CD4-positive, alpha-beta T cell (primary cell): ENCODE results near the gene ANKDD1A. TPM values are rescaled to one million over a fixed set of nuclear protein-coding genes. Genes with fewer than 3 reads are reported as not detected.

ENCODE experiments used
- ATAC-seq: fragments of 200-7000 bp; cut with Tn5 transposase; one replicate; pipeline ENCODE4 v1.10.0; 2022; ENCODE audit warnings: mild to moderate bottlenecking; ENCODE audit not compliant: poor library complexity
- CTCF ChIA-PET: fragments of 350-600 bp; sonication (Branson Sonifier 250); formaldehyde crosslinking; loops from one replicate; lab custom pipeline; 2021; ENCODE audit warnings: antibody characterized with exemption, inconsistent platforms; lab: Charles Lee
- POLR2A ChIA-PET: fragments of 350-600 bp; sonication (Branson Sonifier 250); formaldehyde crosslinking; loops from one replicate; lab custom pipeline; 2021; ENCODE audit warnings: antibody characterized with exemption, inconsistent platforms; lab: Charles Lee
- DNase-seq, 14 experiments: peaks; one replicate each; pipeline ENCODE4 v3.0.0-alpha.2; 2013 to 2020; ENCODE audit warnings: mixed read lengths in 2 of 14
- H3K27ac ChIP-seq, 2 donors: one replicate each; pipeline versions ENCODE4 v1.5.1 to v1.7.0; 2013; ENCODE audit warnings: low read length in 2 of 2, low read depth in 1 of 2, mild to moderate bottlenecking in 1 of 2
- H3K27me3 ChIP-seq, 2 experiments: 1 replicate in 1 of 2; 2 replicates in 1 of 2; pipeline versions ENCODE4 v1.6.1 to v1.7.0; 2013; ENCODE audit warnings: low read length in 2 of 2, control low read depth in 1 of 2, mild to moderate bottlenecking in 1 of 2, moderate library complexity in 1 of 2; ENCODE audit not compliant: insufficient read depth in 2 of 2, control insufficient read depth in 1 of 2
- H3K36me3 ChIP-seq: one replicate; pipeline ENCODE4 v1.6.1; 2013; ENCODE audit warnings: low read length, control low read depth; ENCODE audit not compliant: insufficient read depth
- H3K4me1 ChIP-seq: one replicate; pipeline ENCODE4 v1.6.1; 2013; ENCODE audit warnings: low read length, control low read depth; ENCODE audit not compliant: insufficient read depth
- H3K4me3 ChIP-seq: one replicate; pipeline ENCODE4 v1.5.1; 2013; ENCODE audit warnings: mild to moderate bottlenecking, low read length, moderate library complexity
- H3K9me3 ChIP-seq, 2 experiments: 1 replicate in 1 of 2; 2 replicates in 1 of 2; pipeline versions ENCODE4 v1.6.1 to v1.7.0; 2013; ENCODE audit warnings: low read length in 2 of 2, mild to moderate bottlenecking in 2 of 2, control low read depth in 1 of 2, moderate library complexity in 1 of 2; ENCODE audit not compliant: control insufficient read depth in 1 of 2, insufficient read depth in 1 of 2
- H3K27ac Mint-ChIP-seq: one replicate; pipeline ENCODE4 v1.8.0; 2020; ENCODE audit warnings: mixed read lengths
- H3K27me3 Mint-ChIP-seq: one replicate; pipeline ENCODE4 v1.8.0; 2021; ENCODE audit warnings: mixed read lengths
- H3K36me3 Mint-ChIP-seq: one replicate; pipeline ENCODE4 v1.8.0; 2021; ENCODE audit warnings: low read depth, mixed read lengths
- H3K4me1 Mint-ChIP-seq: one replicate; pipeline ENCODE4 v1.8.0; 2021; ENCODE audit warnings: low read depth, mixed read lengths
- H3K4me3 Mint-ChIP-seq: one replicate; pipeline ENCODE4 v1.8.0; 2020; ENCODE audit warnings: mild to moderate bottlenecking, mixed read lengths
- H3K9me3 Mint-ChIP-seq: one replicate; pipeline ENCODE4 v1.8.0; 2020; ENCODE audit warnings: mixed read lengths
- intact Hi-C, 2 experiments: fragments of 100-400 bp; cut with DNase I in 1 of 2; cut with micrococcal nuclease in 1 of 2; formaldehyde crosslinking; loops; one replicate each; pipeline versions ENCODE4 v1.15.1 to v1.9.0; 2023 to 2025; cut with DNase I, micrococcal nuclease
- total RNA-seq, 174 experiments: library from RNA in 2 of 174; stranded (reverse) in 2 of 174; gene quantifications; one replicate each; pipeline ENCODE4 v1.2.3 and lab custom pipeline; 2021 to 2026
- TF ChIP-seq, protein P1 (sequence below): fragments of 200-600 bp; IDR thresholded peaks from one replicate; pipeline ENCODE4 v1.8.0; 2022; ENCODE audit warnings: antibody characterized with exemption, mild to moderate bottlenecking

ANKDD1A gene
- total RNA-seq, 2 experiments from 2014 or later = 0.95 to 1.9 TPM

DNA sequence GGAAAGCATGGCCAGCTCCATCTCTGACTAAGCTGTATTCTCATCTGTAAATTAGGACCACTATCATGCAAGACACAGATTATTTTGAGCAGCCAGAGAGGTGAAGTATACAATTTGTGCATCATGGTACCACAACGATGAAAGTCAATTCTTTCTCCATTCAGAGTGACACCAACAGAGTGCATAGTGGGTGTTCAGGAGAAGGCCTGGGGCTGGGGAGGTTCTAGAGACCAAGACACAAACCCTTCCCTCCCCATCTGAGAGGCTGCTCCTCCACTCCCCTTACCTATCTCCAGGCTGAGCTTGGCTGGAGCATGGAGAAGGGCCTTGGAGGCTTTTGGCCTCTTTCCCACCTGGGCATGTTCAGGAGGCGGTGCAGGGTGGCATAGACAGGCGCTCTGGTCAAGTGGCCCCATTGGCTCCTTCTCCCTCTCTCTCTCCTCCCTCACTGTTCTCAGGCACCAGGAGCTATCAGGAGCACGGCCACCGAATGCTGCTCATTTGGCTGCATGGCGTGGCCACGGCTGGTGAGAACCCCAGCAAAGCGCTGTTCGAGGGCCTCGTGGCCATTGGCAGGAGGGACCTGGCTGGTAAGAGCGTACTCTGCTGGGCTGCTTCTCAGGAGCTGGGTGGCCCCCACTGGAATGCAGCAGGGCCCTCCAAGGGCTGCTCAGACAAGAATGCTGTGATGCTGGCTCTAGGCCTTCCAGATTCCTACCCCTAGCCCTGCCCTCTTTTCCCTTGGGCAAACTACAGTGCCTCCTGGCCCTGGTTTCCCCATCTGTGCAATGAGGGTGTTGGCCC is 37.9 kb downstream of the ANKDD1A start:
- Histone ChIP-seq H3K4me3 (no peak overlapping the region), H3K9me3 (no peaks in the 10 kb centered on the region), H3K27me3 (no peaks in the 10 kb centered on the region), H3K27ac (no peak overlapping the region), H3K4me1 (no peaks in the 10 kb centered on the region), H3K36me3 (no peaks in the 10 kb centered on the region)
- TF ChIP-seq, protein P1, sequence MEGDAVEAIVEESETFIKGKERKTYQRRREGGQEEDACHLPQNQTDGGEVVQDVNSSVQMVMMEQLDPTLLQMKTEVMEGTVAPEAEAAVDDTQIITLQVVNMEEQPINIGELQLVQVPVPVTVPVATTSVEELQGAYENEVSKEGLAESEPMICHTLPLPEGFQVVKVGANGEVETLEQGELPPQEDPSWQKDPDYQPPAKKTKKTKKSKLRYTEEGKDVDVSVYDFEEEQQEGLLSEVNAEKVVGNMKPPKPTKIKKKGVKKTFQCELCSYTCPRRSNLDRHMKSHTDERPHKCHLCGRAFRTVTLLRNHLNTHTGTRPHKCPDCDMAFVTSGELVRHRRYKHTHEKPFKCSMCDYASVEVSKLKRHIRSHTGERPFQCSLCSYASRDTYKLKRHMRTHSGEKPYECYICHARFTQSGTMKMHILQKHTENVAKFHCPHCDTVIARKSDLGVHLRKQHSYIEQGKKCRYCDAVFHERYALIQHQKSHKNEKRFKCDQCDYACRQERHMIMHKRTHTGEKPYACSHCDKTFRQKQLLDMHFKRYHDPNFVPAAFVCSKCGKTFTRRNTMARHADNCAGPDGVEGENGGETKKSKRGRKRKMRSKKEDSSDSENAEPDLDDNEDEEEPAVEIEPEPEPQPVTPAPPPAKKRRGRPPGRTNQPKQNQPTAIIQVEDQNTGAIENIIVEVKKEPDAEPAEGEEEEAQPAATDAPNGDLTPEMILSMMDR = no peak
- ATAC-seq (no peak), DNase-seq (no peak)
- intact Hi-C loops = no loop called here
- H3K27me3 Mint-ChIP-seq = no peaks in the 10 kb centered on the region
- H3K4me1 Mint-ChIP-seq = peaks cover 4% of the 10 kb centered on the region
- no peak overlapping the region for H3K4me3 Mint-ChIP-seq
- peak overlapping the region; percentile 71 for H3K27ac Mint-ChIP-seq
- ChIA-PET CTCF (no interaction called here), POLR2A (no interaction called here)
- no peaks in the 10 kb centered on the region for H3K9me3 Mint-ChIP-seq
- H3K36me3 Mint-ChIP-seq = no peaks in the 10 kb centered on the region

DNA sequence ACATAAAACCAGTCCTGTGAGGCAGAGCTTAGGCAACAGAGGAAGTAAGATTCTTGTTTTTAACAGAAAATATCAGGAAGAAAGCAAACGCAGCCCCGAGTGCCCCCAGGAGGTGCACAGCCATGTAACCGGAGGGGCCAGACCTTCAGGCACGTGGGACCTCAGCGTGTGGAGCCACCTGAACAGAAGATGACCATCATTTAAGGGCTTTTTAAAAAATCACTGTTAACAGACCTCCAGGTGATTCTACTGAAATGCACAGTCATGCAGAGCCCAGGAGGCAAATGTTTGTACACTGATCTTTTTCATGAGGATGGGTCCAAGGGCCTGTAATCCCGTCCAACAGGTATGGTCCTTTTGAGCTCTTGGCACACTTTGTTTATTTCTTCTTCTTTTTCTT is 39.2 kb downstream of the ANKDD1A start:
- Histone ChIP-seq H3K27me3 (no peaks in the 10 kb centered on the region), H3K9me3 (no peaks in the 10 kb centered on the region), H3K4me1 (no peaks in the 10 kb centered on the region), H3K36me3 (peaks cover 7% of the 10 kb centered on the region), H3K4me3 (no peak overlapping the region), H3K27ac (no peak overlapping the region)
- POLR2A ChIA-PET = no interaction called here
- TF ChIP-seq, protein P1 = no peak
- Mint-ChIP-seq H3K4me3 (no peak overlapping the region), H3K4me1 (peaks cover 4% of the 10 kb centered on the region), H3K27me3 (no peaks in the 10 kb centered on the region), H3K36me3 (peaks cover 4% of the 10 kb centered on the region), H3K27ac (peak overlapping the region; percentile 71), H3K9me3 (no peaks in the 10 kb centered on the region)
- DNase-seq (no peak), ATAC-seq (no peak)
- intact Hi-C loops = no loop called here
- CTCF ChIA-PET = no interaction called here

DNA sequence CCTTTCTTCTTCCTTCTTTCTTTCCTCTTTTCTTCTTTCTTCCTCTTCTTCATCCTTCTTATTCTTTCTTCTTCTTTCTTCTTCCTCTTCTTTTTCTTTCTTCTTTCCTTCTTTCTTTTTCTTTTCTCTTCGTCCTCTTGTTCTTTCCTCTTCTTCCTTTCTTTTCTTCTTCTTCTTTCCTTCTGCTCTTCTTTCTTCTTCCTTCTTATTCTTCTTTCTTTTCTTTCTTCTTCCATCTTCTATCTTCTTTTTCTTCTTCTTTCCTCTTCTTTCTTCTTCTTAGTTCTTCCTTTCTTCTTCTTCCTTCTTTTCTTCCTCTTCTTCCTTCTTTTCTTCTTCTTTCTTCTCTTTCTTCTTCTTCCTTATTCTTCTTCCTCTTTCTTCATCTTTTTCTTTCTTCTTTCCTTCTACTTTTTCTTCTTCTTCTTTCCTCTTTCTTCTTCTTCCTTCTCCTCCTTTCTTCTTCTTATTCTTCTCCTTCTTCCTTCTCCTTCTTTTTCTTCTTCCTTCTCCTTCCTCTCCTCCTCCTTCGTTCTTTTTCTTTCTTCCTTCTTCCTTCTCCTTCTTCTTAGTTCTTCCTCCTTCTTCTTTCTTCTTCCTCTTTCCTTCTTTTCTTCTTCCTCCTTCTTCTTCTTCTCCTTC is 40.2 kb downstream of the ANKDD1A start:
- Mint-ChIP-seq H3K27ac (peak overlapping the region; percentile 44), H3K36me3 (peaks cover 10% of the 10 kb centered on the region), H3K4me3 (no peak overlapping the region), H3K4me1 (peaks cover 4% of the 10 kb centered on the region), H3K9me3 (no peaks in the 10 kb centered on the region), H3K27me3 (no peaks in the 10 kb centered on the region)
- Histone ChIP-seq H3K9me3 (no peaks in the 10 kb centered on the region), H3K27ac (no peak overlapping the region), H3K36me3 (peaks cover 11% of the 10 kb centered on the region), H3K4me1 (no peaks in the 10 kb centered on the region), H3K4me3 (no peak overlapping the region), H3K27me3 (no peaks in the 10 kb centered on the region)
- ATAC-seq = no peak
- POLR2A ChIA-PET = no interaction called here
- DNase-seq = no peak
- TF ChIP-seq, protein P1 = peak; percentile 10
- intact Hi-C loops = no loop called here
- CTCF ChIA-PET = no interaction called here
